Ishikawa (cell line): ENCODE results near the gene NR3C2.

ENCODE experiments used
- CEBPB ChIP-seq: IDR thresholded peaks from 2 replicates; pipeline ENCODE4 v1.6.1; 2012
- EGR1 ChIP-seq: IDR thresholded peaks from 2 replicates; pipeline ENCODE4 v1.6.1; 2012
- EP300 ChIP-seq: IDR thresholded peaks from 2 replicates; pipeline ENCODE4 v1.6.1; 2012; ENCODE audit warnings: borderline replicate concordance
- MAX ChIP-seq: IDR thresholded peaks from 2 replicates; pipeline ENCODE4 v1.6.1; 2012
- RAD21 ChIP-seq: IDR thresholded peaks from 2 replicates; pipeline ENCODE4 v1.6.1; 2012; ENCODE audit warnings: low read depth
- REST ChIP-seq: IDR thresholded peaks from 2 replicates; pipeline ENCODE4 v1.6.1; 2012; ENCODE audit warnings: low read depth, mild to moderate bottlenecking
- TAF1 ChIP-seq: IDR thresholded peaks from 2 replicates; pipeline ENCODE4 v1.6.1; 2012; ENCODE audit warnings: low read depth, mild to moderate bottlenecking
- YY1 ChIP-seq: IDR thresholded peaks from 2 replicates; pipeline ENCODE4 v1.6.1; 2012; ENCODE audit warnings: low read depth

- TF ChIP-seq EGR1 (no peak), MAX (peak; percentile 39; the same call in 1 of the 2 replicates), EP300 (no peak), YY1 (peak; percentile 58; the same call in 1 of the 2 replicates), TAF1 (peak; percentile 92), CEBPB (no peak), RAD21 (no peak; the same call in 1 of the 2 replicates), REST (no peak)
Measured at GRCh38 chr4:148441986-148442831, at the start of gene NR3C2.
